NCI-H2227 treated with DMSO at 0.1 percent for 48 hours (cell line): Measurements from ENCODE around the gene HMGN2.
"Not testable (repeated sequence)": the region's sequence is repeated elsewhere in the genome, so short reads cannot be mapped to it uniquely, and the experiment has no call there.

Experiments used
- DNase-seq: peaks from one replicate; lab custom pipeline; 2025; lab: John Stamatoyannopoulos, UW

The HMGN2 gene

DNA sequence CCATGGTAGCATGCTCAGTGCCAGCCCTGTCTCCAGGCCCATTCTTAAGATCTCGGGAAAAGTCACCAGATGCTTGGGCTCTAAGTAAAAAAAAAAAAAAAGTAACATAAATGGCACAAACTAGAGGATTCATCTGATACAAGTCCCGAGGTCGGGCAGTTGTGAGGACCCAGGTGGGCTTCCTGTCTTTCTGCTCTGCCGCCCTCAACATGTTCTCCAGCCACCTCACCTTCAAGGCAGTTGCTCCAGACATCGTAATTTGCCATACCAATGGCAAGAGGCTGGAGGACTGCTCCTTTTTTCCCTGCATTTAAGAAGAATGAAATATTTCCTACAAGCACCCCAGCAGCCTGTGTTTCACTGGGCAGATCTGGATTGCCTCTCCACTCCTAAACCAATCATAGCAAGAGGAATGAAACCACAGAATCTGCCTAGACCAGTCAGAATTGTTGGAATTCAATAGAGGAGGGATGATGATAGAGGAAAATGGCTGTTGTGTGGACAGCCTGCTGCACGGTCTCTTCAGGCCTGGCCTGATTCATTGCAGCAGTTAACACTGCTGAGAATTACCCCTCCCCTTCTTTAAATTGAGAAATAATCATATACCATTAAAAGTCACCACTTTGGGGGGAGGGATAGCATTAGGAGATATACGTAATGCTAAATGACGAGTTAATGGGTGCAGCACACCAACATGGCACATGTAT is 5.4 kb downstream of the HMGN2 start:
- no peak for DNase-seq

DNA sequence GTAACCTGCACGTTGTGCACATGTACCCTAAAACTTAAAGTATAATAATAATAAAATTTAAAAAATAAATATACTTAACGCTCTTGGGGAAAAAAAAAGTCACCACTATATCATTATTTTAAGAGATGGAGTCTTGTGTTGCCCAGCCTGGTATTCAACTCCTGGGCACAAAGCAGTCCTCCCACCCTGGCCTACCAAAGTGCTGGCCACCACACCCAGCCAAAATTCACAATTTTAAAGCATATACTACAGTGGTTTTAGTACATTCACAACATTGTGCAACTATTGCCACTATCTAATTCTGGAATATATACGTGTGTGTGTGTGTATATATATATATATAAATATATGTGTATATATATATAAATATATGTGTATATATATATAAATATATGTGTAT is 5.9 kb downstream of the HMGN2 start:
- no peak for DNase-seq

DNA sequence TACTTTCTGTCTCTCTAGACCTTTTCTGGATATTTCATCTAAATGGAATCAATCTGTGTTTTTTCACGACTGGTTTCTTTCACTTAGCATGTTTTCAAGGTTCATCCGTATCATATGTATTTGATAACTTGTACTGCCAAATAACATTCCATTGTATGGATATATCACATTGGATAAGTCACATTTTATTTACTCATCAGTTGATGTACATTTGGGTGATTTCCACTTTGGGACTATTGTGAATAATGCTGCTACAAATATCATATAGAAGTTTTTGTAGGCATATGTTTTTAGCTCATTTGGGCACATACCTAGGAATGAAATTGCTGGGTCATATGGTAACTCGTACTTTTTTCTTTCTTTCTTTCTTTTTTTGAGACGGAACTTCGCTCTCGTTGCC is 6.7 kb downstream of the HMGN2 start:
- no peak for DNase-seq

DNA sequence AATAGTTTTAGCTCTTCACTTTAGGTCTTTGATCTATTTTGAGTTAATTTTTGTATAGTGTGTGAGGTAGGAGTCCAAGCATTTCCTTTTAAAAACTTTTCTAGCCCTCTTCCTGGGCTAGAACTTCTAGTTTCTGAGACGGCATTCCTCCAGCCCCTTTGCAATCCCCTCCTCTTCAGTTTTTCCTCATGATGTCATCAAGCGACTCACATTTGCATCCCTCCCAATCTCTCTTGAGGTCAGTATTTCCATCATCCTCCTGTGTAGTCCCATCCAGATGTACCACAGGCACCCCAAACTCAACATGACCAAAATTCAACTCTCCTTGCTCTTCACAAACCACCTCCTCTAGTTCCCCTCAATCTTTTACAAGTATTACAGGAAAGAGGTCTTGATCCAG is 10.7 kb downstream of the HMGN2 start:
- DNase-seq: no peak

DNA sequence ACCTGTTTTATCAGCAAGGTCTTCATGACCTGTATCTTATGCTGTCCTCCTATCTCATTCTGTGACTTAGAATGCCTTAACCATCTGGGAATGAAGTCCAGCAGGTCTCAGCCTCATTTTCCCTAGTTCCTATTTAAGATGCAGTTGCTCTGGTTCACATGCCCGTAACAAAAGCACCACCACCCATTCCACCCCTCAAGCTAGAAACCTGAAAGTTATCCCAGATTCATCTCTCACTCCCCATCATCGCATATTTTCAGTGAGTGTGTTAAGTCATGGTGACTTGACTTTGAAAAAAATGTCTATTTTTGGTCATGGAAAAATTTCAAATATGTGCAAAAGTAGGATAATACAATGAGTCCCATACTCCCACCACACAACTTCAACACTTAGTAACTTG is 11.7 kb downstream of the HMGN2 start:
- DNase-seq: no peak

DNA sequence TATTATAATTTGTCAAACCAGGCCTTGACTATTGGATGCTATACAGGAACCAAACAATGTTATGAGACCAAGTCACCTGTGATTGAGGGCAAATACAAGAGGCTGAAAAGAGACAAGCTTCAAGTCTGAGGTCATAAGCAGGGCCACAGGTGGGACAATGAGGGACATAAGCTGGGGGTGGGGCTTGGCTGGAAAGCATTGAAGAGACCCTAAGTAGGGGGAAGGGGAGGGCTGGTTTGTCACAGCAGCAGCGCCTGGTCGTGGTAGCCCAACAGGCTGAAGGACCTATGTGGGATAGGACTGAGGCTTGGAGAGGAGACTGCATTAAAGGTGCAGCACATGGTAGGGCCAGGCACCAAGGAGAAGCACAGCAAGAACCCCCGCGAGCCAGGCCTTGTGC is 17.9 kb downstream of the HMGN2 start:
- no peak for DNase-seq

DNA sequence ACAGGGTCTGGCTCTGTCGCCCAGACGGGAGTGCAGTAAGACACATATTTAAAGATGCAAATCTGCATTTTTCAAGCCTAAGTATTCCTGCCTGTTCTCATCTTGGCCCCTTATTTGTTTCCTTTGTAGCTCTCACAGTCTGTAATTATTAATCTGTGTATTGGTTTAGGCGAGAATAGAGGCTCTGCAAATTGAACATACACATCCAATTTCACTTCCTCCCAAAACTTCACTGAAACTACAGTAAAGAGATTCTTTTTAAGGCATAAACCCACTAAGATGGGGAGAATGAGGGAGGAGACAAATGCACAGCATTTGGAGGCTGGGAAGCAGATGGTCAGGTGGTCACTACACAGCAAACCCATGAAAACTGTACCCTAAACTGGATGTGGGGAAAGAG is 21.0 kb downstream of the HMGN2 start:
- no peak for DNase-seq

DNA sequence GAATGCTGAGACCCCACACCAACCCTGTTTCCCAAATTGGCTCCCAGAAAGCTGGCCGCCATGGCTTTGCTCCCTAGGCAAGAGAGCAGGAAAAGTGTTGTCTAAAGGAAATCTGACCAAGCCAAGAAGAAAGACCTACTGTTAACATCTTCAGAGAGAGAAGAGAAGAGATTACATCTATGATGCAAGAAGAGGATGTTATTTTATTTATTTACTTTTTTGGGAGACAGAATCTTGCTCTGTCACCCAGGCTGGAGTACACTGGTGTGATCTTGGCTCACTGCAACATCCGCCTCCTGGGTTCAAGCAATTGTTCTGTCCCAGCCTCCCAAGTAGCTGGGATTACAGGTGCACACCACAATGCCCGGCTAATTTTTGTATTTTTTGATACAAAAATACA is 21.7 kb downstream of the HMGN2 start:
- DNase-seq: no peak

DNA sequence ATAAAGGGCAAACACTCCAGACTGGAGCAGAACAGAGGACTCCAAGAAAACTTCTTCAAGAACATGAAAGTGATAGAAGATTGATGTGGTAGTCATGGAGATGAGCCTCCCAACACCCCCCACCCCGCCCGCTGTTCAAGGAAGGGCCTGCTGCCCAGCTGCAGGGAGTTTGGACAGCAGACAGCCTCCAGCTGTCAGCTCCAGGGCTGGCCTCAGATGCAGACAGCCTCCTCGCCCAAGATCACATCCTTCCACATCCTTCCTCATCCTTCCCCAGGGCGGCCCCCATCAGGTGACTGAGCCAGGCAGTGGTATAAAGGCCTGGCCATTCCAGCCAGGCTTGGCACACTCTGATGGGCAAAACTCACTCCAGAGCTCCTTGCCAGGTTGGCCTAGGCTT is 24.6 kb downstream of the HMGN2 start:
- DNase-seq: no peak

DNA sequence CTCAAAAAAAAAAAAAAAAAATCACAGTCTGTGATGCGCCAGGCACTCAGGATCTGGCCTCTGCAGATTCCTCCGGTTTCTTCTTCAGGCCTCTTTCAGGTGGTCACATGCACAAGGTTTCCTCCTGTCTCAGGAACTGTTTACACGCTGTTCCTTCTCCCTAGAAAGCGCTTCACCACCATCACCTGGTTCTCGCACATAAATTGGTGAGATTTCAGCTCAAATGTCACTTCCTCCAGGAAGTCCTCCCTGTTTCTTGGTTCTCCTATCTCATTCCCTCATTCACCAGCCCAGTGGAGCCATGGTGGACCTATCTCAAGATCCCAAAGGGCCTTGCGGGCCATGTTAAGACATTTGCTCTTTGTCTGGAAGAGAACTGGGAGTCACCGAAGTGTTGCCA is 26.7 kb downstream of the HMGN2 start:
- no peak for DNase-seq

DNA sequence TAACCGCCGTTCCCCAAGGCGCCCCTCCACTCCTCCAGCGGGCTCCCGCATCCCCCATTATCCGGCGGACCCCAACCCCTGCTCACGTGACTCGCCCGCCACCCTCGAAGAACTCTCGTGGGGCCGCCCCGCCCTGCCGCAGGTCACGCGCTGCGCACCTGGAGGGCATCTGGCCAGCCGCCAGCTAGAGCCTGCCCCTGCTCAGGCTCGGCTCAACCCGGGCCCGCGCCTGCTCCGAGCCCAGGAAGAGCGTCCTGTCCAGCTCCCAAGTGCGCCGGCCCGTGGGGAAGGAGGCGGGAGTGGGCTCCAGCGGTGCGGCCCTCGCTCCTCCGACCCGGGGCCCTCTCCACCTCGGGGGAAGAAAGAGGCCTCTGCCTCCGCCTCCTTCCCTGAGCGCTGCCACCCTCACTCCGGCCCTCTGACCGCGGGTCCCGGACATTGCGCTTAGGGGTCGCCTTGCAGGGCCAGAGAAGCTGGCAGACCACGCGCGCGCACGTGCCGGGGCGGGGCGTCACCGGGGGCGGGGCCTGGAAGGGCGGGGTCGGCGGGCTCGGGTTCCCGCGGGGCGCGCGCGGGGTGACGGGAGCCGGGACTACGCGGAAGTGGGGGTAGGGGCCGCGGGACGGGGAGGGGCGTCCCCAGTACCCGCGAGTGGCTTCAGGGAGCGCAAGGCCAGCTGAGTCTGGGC is 28.4 kb downstream of the HMGN2 start:
- peak; percentile 74 for DNase-seq

DNA sequence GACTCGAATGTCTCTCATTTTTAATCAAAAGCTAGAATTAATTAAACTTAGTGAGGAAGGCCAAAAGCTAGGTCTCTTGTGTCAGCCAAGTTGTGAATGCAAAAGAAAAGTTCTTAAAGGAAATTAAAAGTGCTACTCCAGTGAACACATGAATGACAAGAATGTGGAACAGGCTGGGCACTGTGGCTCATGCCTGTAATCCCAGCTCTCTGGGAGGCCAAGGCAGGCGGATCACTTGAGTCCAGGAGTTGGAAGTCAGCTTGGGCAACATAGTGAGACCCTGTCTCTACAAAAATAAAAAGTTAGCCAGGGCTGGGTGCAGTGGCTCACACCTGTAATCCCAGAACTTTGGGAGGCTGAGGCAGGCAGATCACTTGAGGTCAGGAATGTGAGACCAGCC is 38.5 kb downstream of the HMGN2 start:
- DNase-seq: not testable (repeated sequence)

DNA sequence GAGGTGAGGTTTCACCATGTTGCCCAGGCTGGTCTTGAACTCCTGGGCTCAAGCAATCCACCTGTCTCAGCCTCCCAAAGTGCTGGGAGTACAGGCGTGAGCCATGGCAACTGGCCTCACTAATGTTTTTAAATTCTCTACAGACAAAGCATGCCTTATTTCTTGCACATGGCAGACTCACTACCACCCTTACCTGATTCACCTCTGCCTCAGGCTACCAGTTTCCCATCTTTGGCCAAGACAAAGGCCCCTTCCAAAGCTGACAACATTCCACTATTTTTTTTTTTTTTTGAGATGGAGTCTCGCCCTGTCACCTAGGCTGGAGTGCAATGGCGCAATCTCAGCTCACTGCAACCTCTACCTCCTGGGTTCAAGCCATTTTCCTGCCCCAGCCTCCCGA is 43.6 kb downstream of the HMGN2 start:
- DNase-seq: not testable (repeated sequence)

DNA sequence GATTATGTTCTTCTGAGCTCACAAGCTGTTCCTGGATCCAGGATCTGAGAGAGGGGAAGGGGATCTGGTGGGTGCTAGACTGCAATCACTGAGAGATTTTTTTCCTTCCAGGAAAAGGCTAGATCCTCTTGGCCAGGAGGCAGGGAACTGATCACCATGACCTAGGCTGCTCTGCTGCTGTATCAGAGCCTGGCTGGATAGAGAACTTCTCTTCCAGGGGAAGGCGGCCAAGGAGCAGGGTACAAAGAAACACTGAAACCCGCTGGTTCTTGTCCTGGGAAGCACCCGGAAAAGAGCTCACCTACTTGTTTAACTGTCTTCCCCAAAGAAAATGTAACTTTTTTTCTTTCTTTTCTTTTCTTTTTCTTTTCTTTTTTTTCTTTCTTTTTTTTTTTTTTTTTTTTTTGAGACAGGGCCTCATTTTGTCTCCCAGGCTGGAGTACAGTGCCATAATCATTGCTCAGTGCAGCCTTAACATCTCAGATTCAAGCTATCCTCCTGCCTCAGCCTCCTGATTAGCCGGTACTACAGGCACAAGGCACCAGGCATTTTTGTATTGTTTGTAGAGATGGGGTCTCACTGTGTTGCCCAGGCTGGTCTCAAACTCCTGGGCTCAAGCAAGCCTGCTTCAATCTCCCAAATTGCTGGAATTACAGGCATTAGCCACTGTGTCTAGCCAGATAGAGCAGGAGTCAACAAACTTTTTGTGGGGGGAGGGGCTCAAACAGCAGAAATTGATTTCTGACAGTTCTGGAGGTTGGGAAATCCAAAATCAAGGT is 44.9 kb downstream of the HMGN2 start:
- DNase-seq: no peak

DNA sequence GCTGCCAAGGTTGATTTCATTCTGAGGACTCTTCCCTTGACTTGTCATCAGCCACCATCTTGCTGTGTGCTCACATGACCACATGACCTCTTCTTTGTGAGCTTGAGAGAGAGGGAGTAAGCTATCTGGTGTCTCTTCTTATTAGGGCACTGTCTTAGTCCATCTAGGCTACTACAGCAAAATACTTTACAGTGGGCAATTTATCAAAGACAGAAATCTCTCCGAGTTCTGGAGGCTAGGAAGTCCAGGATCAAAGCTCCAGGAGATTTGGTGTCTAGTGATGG is 45.5 kb downstream of the HMGN2 start:
- DNase-seq: no peak

DNA sequence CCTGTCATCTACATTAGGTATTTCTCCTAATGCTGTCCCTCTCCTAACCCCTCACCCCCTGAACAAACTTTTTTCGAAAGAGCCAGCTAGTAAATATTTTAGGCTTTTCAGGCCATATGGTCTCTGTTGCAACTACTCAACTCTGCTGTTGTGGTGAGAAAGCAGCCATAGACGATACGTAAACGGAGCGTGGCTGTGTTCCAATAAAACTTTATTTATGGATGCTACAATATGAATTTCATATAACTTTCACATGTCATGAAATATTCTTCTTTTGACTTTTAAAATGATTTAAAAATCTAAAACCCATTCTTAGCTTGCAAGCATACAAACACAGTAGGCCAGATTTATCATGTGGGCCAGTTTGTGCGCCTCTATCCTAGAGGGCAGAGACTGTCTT is 46.1 kb downstream of the HMGN2 start:
- DNase-seq: no peak

DNA sequence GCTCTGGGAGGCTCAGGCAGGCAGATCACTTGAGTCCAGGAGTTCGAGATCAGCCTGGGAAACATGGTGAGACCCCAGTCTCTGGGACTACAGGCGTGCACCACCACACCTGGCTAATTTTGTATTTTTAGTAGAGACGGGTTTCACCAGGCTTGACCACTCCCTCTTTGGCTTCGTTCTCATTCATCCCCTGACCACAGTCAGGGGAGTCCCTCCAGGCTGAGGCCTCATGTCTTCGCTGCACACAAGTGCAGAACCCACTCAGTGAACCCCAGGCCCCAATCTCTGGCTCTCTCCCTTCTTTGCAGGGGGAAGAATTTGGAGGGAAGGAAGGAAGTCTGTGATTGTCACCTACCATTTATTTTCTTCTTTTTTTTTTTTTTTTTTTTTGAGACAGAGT is 48.1 kb downstream of the HMGN2 start:
- DNase-seq: no peak

DNA sequence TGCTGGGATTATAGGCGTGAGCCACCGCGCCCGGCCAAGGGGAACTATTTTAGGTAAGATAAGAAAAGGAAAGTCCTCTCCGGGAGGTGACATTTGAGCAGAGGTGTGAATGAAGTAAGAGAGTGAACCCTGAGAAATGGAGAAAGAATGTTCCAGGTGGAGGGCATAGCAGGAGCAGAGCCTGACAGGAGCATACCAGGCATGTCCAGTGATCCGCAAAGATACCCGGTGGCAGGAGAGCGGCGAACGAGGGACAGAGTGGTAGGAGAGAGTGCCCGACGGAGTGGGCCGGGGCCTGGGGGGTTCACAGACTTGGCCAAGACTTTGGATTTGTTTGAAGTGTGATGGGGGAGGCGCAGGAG is 49.4 kb downstream of the HMGN2 start:
- DNase-seq: no peak

DNA sequence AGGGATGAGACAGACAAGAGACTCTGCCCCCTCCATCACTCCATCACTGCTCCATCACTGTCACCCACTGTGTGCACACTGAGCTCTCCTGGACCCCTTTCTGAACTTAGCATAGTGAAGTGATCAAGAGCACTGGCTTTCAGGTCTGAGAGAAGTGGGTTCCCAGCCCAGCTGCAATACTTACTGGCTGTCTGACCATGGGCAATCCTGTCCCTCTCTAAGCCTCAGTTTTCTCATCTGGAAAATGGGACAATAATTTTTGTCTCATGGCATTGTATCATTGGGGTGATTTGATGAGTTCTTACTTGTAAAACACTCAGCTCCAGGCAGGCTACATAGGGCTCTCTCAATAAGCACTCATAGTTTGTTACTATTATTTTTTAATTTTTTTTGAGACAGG is 49.8 kb downstream of the HMGN2 start:
- DNase-seq: no peak

DNA sequence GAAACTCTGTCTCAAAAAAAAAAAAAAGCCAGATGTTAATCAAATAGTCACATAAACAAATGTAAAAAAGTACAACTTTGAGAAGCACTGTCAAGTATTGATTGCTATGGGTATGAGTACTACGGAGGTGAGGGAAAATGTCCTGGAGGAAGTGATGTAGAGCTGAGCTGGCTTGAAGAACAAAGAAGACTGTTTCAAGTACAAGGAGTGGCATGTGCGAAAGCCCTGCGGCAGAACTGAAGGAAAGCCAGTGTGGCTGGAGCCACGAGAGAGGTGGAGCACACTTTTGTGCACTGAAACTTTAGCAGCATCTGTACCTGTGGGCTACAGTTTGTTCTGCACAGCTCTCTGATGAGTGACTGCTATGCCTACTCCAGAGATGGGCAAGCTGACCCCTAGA is 51.9 kb downstream of the HMGN2 start:
- DNase-seq: no peak
